GM18861 (cell line): Measurements from ENCODE around the gene PLD1.

Experiments used
- ATAC-seq: cut with Tn5 transposase; IDR thresholded peaks from one replicate; pipeline ENCODE4 v1.9.1; 2021; ENCODE audit not compliant: unreplicated experiment

The PLD1 gene

GRCh38 chr3:171776839-171777583 lies 33.3 kb downstream of the PLD1 start:
- ATAC-seq, result no peak

GRCh38 chr3:171776411-171776810 lies 33.9 kb downstream of the PLD1 start:
- ATAC-seq, result no peak

- no peak for ATAC-seq
Measured at GRCh38 chr3:171775943-171776342, 34.3 kb downstream of the PLD1 start.

GRCh38 chr3:171774521-171774920 lies 35.8 kb downstream of the PLD1 start:
- ATAC-seq, result no peak

DNA sequence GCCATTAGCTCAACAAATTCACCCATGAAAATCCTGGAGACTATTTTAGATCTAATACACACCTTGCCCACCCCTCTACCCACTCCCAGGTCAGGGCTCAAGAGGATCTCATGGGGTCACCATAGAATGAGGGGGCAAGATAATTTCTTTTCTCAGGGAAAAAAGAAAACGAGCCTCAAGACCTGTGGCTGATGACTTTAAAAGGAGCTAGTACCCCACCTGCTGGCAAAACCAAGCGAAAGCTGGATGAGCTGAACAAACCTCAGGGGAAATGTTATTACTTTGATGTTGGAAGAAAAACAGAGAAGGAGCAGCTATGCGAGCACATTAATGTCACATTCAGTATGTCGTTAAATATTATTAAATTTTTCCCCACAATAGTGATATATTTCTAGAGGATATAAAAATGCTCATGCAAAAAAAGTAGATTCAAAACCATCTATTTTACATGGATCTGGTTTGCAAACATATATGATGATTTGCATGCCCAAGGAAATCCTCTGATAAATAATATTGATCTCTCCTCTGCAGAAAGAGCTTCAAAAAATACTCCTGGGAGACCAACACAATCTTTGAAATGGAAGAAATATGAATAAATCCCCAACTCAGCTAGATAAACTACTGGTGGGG lies 37.7 kb downstream of the PLD1 start:
- ATAC-seq, result no peak

DNA sequence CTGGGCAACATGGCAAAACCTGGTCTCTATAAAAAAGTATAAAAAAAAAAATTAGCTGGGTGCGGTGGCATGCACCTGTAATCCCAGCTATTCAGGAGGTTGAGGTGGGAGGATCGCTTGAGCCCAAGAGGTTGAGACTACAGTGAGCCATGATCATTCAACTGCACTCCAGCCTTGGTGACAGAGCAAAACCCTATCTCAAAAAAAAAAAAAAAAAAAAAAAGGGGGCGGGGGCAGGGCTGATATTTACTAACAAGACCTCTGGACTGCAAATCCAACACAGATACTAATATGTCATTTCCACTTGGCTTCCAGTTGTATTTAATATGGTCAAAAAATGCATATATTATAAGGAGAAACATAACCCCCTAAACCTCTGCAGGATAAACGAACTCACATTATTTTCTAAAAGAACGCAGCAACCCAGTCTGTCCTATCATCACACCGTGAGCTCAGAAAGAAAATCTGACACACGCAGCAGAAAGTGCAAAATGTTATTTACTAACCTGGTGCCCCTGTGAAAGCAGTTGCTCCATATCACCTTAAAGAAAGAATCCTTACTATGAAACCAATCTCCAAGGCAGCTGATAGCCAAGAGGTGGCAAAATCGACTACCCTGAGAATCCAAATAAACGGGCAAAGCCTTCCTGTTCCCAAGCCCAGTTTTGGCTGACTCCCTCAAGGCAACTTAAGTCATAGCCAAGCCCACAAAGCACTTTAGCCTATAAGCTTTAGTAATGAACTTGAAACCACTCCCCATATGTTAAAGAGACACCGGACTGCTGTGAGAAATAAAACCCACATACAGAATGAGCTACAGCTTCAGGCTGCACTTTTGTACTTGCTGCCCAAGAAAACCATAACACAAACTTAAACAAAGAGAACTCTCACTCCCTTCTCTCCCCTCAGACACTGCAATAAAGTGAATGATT lies 39.3 kb downstream of the PLD1 start:
- ATAC-seq, result peak; percentile 50

GRCh38 chr3:171769461-171769860 lies 40.8 kb downstream of the PLD1 start:
- no peak for ATAC-seq

GRCh38 chr3:171768986-171769385 lies 41.3 kb downstream of the PLD1 start:
- ATAC-seq, result no peak

DNA sequence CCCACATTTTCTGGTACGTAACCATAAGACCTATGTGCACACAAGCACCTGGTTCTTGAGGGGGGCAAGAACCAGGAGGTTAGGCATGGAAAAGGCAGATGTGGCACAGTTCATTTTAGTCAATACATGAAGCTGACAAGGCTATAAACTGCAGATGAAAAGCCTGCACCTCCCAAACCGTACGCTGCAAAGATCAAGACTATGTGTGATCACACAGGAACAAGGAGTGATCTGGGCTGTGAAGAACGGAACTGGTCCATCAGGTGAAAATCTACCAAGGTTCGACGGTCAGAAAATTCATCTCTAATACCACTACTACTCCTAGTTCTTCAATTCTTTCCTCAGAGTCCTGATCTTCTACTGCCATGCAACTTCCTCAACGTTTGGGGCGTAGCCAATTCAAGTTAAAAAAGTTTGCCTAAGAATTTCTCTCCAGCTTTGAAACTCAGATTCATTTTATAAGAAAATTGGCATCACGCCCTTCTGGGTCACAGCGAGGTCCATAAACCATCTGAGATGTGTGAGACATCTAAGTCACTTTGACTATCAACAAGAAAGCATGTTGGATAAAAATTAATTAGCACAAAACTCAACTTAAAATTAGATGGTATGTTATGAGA lies 41.9 kb downstream of the PLD1 start:
- no peak for ATAC-seq

- no peak for ATAC-seq
Measured at GRCh38 chr3:171765511-171765887, 44.8 kb downstream of the PLD1 start.

GRCh38 chr3:171763392-171763791 lies 46.9 kb downstream of the PLD1 start:
- ATAC-seq, result no peak

- ATAC-seq, result no peak
Measured at GRCh38 chr3:171760477-171760876, 49.8 kb downstream of the PLD1 start.

DNA sequence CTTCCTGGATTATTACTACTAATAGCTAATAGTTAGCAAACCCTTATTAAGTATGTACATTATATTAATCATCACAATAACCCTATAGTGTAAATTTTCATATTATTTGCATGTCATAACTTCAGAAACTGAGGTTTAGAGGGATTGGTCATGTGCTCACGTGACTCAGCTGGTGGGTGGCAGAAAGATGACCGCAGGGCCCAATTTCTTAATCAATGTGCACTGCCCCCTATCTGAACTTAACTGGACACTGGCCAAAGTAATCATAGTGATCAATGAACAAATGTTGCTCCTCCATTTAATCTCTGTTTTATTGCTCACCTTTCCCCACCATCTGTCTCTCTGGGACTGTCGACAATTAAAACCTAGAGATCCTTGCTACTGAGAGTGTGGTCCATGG lies 52.2 kb downstream of the PLD1 start:
- ATAC-seq, result no peak

DNA sequence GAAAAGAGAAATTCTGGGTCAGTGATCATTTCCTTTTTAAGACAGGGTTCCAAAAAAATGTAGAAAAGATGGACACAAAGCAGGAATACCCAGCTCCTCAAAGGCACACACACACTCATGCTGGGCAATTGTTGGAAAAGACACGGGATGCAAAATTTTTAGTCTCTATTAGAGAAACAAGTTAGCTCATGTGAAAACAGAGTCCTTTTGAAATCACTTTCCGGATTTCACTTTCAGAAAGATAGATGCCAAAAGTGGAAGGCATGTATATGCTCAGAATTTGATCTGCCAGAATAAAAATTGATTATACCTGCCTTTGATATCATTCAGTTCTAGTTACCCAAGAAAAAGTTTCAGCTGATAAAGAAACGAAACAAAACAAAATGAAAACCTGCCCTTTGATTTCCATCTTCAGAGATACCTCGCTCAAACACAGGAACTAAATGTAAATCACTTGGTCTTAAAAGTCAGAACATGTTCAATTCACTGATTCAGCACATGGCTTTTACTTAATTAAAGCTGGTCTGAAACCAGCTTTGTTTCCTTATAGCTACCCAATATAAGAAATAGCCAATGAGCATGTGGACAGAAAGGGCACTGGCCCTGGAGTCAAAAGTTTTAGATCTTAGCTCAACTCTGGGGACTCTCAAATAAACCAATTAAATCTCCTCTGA lies 52.8 kb downstream of the PLD1 start:
- ATAC-seq, result no peak

GRCh38 chr3:171755656-171756055 lies 54.6 kb downstream of the PLD1 start:
- ATAC-seq, result no peak

DNA sequence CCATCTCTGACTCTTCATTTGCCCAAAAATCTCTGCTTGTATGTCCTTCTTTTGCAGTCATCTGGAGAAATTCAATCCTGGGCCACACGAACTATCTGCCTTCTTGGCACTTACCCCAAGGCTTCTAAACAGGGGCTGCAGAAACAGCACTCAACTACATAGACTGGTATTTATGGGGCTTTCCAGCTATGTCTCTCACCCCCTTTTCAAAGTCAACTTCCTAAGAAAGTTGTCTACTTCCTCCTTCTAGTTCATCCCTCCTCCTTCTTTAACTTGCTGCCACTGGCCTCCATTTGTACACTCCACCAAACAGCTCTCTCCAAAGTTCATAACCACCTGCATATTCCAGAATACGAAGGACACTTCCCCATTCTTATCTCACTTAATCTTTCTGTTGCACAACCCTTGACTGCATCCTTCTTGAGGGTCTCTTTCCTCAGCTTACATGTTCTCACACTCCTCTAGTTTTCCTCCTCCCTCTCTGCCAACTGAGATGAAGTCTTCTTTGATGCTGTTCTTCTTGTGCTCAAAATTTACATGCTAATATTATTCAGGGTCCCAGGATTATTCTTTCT lies 55.2 kb downstream of the PLD1 start:
- no peak for ATAC-seq

GRCh38 chr3:171753665-171754408 lies 56.4 kb downstream of the PLD1 start:
- ATAC-seq, result no peak

DNA sequence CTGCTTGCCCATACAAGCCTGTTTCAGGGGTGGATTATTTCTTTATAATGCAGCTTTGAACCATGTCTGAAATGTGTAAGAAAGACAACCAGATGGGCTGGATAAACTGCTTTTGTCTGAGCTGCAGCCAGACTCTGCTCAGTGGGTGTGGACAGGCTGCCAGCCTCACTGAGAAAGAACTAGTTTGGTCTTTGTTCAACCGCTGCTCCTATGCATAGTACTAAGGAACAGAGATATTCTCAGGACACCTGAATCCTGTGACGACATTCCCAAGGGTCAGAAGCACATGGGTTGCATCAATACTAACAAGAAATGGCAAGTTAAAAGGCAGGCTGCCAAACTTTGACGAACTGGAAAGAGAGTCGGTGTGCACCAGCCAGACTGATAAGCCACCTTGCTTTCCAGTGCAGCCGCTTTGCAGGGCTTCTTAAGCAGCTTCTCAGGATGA lies 57.2 kb downstream of the PLD1 start:
- ATAC-seq, result peak; percentile 5

GRCh38 chr3:171752329-171752728 lies 58.0 kb downstream of the PLD1 start:
- ATAC-seq, result peak; percentile 44

DNA sequence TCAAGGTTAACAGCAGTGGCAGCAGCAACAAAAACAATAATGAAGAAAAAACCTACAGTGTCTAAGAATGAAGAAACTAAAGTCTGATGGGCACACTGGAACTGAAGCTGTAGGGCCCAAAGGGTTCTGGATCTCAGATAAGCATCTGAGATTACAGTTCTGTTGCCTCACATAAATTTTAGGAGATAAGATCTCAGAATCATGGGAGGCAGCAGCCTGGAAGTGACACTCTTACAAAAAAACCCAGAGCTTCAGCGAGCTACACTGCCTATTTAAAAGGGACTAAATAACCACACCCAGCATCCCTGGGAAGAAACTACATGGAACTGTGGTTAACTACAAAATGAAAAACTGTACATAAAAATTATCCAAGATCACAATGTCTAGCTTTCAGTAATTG lies 61.2 kb downstream of the PLD1 start:
- no peak for ATAC-seq
